Hepatocyte (in vitro differentiated cells): ENCODE measurements around the gene SH3BP4. TPM values are rescaled to one million over a fixed set of nuclear protein-coding genes. Genes with fewer than 3 reads are reported as not detected.
A peak's percentile ranks its signal among the peaks of the same experiment; 100 is the strongest.

Experiments used
- DNase-seq: peaks from one replicate; pipeline ENCODE4 v3.0.0-alpha.2; 2016; ENCODE audit warnings: low spot score
- H2AFZ ChIP-seq: fragments of 200-600 bp; sonication (generic); 2 replicates; pipeline ENCODE4 v1.6.0; 2016; ENCODE audit warnings: antibody characterized with exemption, mild to moderate bottlenecking
- H3K27ac ChIP-seq: fragments of 200-600 bp; sonication (generic); 2 replicates; pipeline ENCODE4 v1.5.1; 2016; ENCODE audit warnings: mild to moderate bottlenecking
- H3K27me3 ChIP-seq: fragments of 200-600 bp; sonication (generic); 2 replicates; pipeline ENCODE4 v1.6.1; 2016
- H3K36me3 ChIP-seq: fragments of 200-600 bp; sonication (generic); replicated peaks from 2 replicates; pipeline ENCODE4 v1.5.1; 2016; ENCODE audit warnings: low read depth; ENCODE audit not compliant: insufficient read depth
- H3K4me1 ChIP-seq: fragments of 200-600 bp; sonication (generic); 2 replicates; pipeline ENCODE4 v1.5.1; 2016; ENCODE audit warnings: mild to moderate bottlenecking, moderate library complexity; ENCODE audit not compliant: insufficient read depth
- H3K4me2 ChIP-seq: fragments of 200-600 bp; sonication (generic); 2 replicates; pipeline ENCODE4 v1.6.0; 2016
- H3K4me3 ChIP-seq: fragments of 200-600 bp; sonication (generic); 2 replicates; pipeline ENCODE4 v1.5.1; 2016; ENCODE audit warnings: mild to moderate bottlenecking
- H3K79me2 ChIP-seq: fragments of 200-600 bp; sonication (generic); 2 replicates; pipeline ENCODE4 v1.6.0; 2017; ENCODE audit warnings: mild to moderate bottlenecking
- H3K9me2 ChIP-seq: fragments of 200-600 bp; sonication (generic); replicated peaks from 2 replicates; pipeline ENCODE4 v1.6.0; 2017; ENCODE audit warnings: mild to moderate bottlenecking; ENCODE audit not compliant: insufficient read depth
- H3K9me3 ChIP-seq: fragments of 200-600 bp; sonication (generic); 2 replicates; pipeline ENCODE4 v1.5.1; 2016; ENCODE audit warnings: low read depth, mild to moderate bottlenecking
- H4K20me1 ChIP-seq: fragments of 200-600 bp; sonication (generic); 2 replicates; pipeline ENCODE4 v1.6.0; 2016; ENCODE audit warnings: mild to moderate bottlenecking; ENCODE audit not compliant: insufficient read depth, poor library complexity, severe bottlenecking
- CTCF ChIP-seq: fragments of 200-600 bp; sonication (generic); IDR thresholded peaks from 2 replicates; pipeline ENCODE4 v1.5.1; 2016; ENCODE audit warnings: antibody characterized with exemption, mild to moderate bottlenecking; ENCODE audit not compliant: poor library complexity
- EZH2 ChIP-seq: fragments of 200-600 bp; sonication (generic); IDR thresholded peaks from 2 replicates; pipeline ENCODE4 v1.6.1; 2016; ENCODE audit warnings: antibody characterized with exemption, mild to moderate bottlenecking, borderline replicate concordance
- EZH2phosphoT487 ChIP-seq: fragments of 200-600 bp; sonication (generic); IDR thresholded peaks from one replicate; pipeline ENCODE4 v1.6.1; 2018; ENCODE audit warnings: antibody characterized with exemption, mild to moderate bottlenecking, low read depth, moderate library complexity; ENCODE audit not compliant: unreplicated experiment, severe bottlenecking
- WGBS: methylation state at CpG from one replicate; pipeline ENCODE4 v1.1.6; 2016; ENCODE audit warnings: low lambda C conversion rate; ENCODE audit errors: missing lambda C conversion rate; 5-methylcytosine and 5-hydroxymethylcytosine counted together
- polyA plus RNA-seq: library from polyadenylated mRNA; unstranded; fragments of >200 nt; fragmentation: Nextera tagmentation; extraction: Ambion mirVana; gene quantifications from 2 replicates; pipeline ENCODE4 v1.2.1, GENCODE V29; 2016
- total RNA-seq: library from RNA; depleted of rRNA; stranded (reverse); fragments of >200 nt; gene quantifications from 2 replicates; pipeline ENCODE4 v1.2.3, GENCODE V29; 2014

SH3BP4 gene
- total and polyA plus RNA-seq, 2 experiments from 2014 or later, result 23.3 to 32.0 TPM

GRCh38 chr2:234919711-234920110 lies 32.1 kb upstream of the SH3BP4 start:
- Histone ChIP-seq H4K20me1 (no peaks in the 10 kb centered on the region), H3K36me3 (no peaks in the 10 kb centered on the region), H3K27ac (no peak overlapping the region), H3K79me2 (no peaks in the 10 kb centered on the region), H3K4me1 (peaks cover 10% of the 10 kb centered on the region), H3K9me3 (no peaks in the 10 kb centered on the region), H2AFZ (no peak overlapping the region), H3K4me3 (no peak overlapping the region), H3K27me3 (no peaks in the 10 kb centered on the region), H3K9me2 (no peaks in the 10 kb centered on the region), H3K4me2 (no peak overlapping the region)
- WGBS, result 92% methylated on average over 3 of the region's 3 CpGs
- TF ChIP-seq EZH2phosphoT487 (no peak), CTCF (no peak), EZH2 (no peak)
- peak; percentile 19 for DNase-seq

GRCh38 chr2:234920836-234921235 lies 31.0 kb upstream of the SH3BP4 start:
- Histone ChIP-seq H3K4me3 (no peak overlapping the region), H3K9me3 (no peaks in the 10 kb centered on the region), H3K27ac (no peak overlapping the region), H3K27me3 (no peaks in the 10 kb centered on the region), H3K36me3 (no peaks in the 10 kb centered on the region), H2AFZ (no peak overlapping the region), H3K4me2 (no peak overlapping the region), H4K20me1 (no peaks in the 10 kb centered on the region), H3K4me1 (peaks cover 10% of the 10 kb centered on the region), H3K79me2 (no peaks in the 10 kb centered on the region), H3K9me2 (no peaks in the 10 kb centered on the region)
- no peak for TF ChIP-seq CTCF
- TF ChIP-seq EZH2phosphoT487, result no peak
- TF ChIP-seq EZH2, result no peak
- 96% methylated on average over 2 of the region's 2 CpGs for WGBS
- no peak for DNase-seq

GRCh38 chr2:234929002-234929401 lies 22.8 kb upstream of the SH3BP4 start:
- TF ChIP-seq EZH2 (no peak), CTCF (no peak), EZH2phosphoT487 (no peak)
- Histone ChIP-seq H3K4me1 (no peaks in the 10 kb centered on the region), H3K27ac (no peak overlapping the region), H4K20me1 (no peaks in the 10 kb centered on the region), H3K36me3 (no peaks in the 10 kb centered on the region), H3K9me2 (no peaks in the 10 kb centered on the region), H3K9me3 (no peaks in the 10 kb centered on the region), H3K4me2 (no peak overlapping the region), H3K79me2 (no peaks in the 10 kb centered on the region), H2AFZ (no peak overlapping the region), H3K27me3 (no peaks in the 10 kb centered on the region), H3K4me3 (no peak overlapping the region)
- WGBS, result 94% methylated on average over 11 of the region's 11 CpGs
- no peak for DNase-seq

- no peak overlapping the region for H2AFZ ChIP-seq
- WGBS, result 89% methylated on average over 4 of the region's 4 CpGs
- H3K27me3 ChIP-seq, result no peaks in the 10 kb centered on the region
- H3K79me2 ChIP-seq, result no peaks in the 10 kb centered on the region
- no peak overlapping the region for H3K4me2 ChIP-seq
- no peak for TF ChIP-seq EZH2phosphoT487
- no peak for TF ChIP-seq CTCF
- no peak for TF ChIP-seq EZH2
- no peaks in the 10 kb centered on the region for H3K4me1 ChIP-seq
- no peaks in the 10 kb centered on the region for H3K9me2 ChIP-seq
- H3K36me3 ChIP-seq, result no peaks in the 10 kb centered on the region
- no peak for DNase-seq
- no peaks in the 10 kb centered on the region for H3K9me3 ChIP-seq
- no peak overlapping the region for H3K4me3 ChIP-seq
- no peak overlapping the region for H3K27ac ChIP-seq
- no peaks in the 10 kb centered on the region for H4K20me1 ChIP-seq
These were observed 21.4 kb upstream of the SH3BP4 start for GRCh38 chr2:234930397-234930796.
